ENCODE measurements around the gene SLC2A6.

SLC2A6 gene

GRCh38 chr9:133478851-133479711 lies at the start of gene SLC2A6:
TSS of gene SLC2A6 (minus strand) at chr9:133479099. CDS start at chr9:133479059, 40 bp downstream.
- DNase-seq (ENCODE audit: low read depth in 2 of 2, low spot score in 1 of 2): peak; percentile 59 to 65

GRCh38 chr9:133528001-133528875 lies 49.3 kb upstream of the SLC2A6 start:
- no peak for DNase-seq (ENCODE audit: low read depth in 2 of 2, low spot score in 1 of 2)

- no peak for DNase-seq (ENCODE audit: low read depth in 2 of 2, low spot score in 1 of 2)
These were observed 48.6 kb upstream of the SLC2A6 start for GRCh38 chr9:133527444-133527920.

DNA sequence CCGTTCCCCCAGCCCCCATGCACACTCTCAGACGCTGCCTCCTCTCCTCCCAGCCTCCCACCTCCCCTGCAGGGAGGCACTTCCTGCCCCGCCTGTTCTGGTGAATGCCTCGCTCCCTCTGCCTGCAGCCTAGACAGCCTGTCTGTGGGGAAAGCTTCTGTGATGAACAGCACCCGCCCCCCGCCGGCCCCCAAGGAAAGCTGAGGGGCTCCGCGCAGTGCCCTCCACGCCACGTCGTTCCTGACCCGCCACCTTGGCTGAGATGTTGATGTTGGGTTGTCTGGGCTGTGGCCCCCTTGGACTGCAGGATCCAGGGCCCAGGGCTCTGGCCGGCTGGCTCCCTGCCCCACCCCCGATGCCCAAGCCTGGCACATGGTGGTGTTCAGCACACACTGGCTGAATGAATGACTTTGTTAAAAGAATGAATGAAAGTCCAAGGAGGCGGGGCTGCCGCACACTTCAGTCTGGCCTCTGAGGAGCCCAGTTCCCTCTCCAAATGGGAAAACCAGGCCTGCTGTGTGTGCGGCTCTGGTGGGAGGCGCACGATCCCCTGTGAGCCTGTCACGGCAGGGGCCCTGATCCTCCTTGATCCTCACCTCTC lies 47.9 kb upstream of the SLC2A6 start:
- no peak for DNase-seq (ENCODE audit: low read depth in 2 of 2, low spot score in 1 of 2)

DNA sequence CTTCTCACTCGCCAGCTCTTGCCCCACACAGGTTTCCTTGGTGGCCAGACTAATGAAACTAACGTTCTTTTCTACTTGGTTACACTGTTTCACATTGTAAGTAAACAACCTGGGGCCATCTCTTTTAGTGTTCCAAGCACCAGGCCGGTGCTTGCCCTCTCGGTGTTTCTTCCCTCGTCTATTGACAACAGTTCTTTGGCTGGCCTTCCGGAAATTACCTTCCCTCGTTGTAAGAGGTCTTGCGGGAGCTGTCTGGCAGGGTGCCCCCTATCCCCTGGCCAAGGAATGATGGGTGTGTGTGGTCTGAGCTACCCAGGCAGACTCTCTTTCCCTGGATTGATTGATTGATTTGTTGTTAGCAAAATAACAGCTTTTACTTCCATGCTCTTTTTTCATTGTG lies 46.8 kb upstream of the SLC2A6 start:
- DNase-seq (ENCODE audit: low read depth in 2 of 2, low spot score in 1 of 2): no peak

GRCh38 chr9:133524679-133525228 lies 45.9 kb upstream of the SLC2A6 start, which contains the start of gene MYMK:
TSS of gene MYMK (minus strand) at chr9:133524959. CDS start at chr9:133524844, 115 bp downstream.
- DNase-seq (ENCODE audit: low read depth in 2 of 2, low spot score in 1 of 2): no peak

DNA sequence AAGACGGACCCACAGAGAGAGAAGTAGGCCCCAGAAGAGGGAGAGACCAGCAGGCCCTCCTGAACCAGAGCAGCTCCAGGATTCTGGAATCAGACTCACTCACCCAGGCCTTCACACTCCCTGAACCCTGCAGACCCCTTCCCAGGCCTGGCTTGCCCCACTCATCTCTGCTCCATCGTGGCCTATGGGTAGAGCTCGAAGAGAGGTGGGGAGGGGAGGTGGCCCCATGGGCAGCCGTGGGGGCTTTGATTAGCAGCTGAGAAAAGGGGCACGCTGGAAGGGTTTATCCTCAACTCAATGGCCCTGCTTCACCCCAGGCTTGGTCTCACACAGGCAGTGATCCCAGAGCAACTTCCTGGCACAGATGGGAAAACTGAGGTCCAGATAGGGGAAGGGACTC lies 45.2 kb upstream of the SLC2A6 start:
- DNase-seq (ENCODE audit: low read depth in 2 of 2, low spot score in 1 of 2): no peak

DNA sequence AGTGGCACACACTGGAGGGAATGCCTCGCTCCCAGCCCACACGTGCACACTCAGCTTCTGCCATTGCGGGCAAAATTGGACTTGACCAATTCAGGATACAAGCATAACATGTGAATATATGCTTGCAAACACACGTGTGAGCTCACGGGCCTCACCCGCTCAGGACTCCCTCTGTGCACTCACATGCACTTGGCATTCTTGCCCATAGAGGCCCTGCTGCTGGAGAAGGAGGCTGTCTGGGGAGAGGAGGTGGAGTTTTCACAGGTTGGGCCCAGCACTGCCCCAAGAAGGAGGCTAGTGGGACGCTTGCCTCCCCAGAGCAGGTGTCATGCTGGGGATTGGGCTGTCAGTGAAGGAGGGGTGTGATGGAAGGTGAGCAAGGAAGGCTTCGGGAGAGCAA lies 44.2 kb upstream of the SLC2A6 start:
- DNase-seq (ENCODE audit: low read depth in 2 of 2, low spot score in 1 of 2): no peak

DNA sequence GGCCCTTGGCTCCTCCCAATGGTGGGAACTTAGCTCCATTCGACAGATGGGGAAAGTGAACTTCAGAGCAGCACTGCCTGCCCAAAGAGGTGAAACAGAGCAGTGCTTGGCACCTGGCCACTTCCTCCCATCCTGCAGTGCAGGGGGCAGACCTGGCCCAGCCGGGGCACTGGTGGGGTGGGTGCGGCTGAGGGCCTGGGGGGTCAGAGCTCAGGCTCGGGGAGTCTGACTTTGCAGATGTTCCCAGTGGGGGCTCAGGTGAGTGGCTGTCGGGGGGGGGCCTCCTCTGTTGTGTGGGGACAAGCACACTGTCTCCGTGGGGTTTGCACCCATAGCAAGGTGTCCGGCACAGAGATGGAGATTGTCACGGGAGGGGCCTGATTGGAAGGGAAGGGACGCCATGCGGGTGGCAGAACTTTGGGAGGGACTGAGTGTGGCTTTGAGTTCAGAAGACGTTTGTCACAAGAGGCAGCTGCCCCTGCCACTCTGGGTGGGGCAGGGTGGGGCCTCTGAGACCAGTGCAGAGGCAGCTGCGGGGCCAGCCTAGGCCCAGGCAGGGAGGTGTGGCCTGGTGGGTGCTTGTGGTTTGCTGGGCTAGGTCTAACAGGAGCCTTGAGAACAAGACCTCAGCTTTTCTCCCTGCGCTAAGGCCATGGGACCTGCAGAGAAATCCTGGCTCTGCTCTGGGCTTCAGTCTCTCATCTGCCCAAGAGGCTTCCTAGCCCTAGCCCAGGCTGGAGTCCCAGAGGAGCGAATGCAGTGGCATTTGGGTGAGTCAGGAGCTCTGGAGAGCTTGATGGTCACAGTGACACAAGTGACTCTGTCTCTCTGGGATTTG lies 43.4 kb upstream of the SLC2A6 start:
- no peak for DNase-seq (ENCODE audit: low read depth in 2 of 2, low spot score in 1 of 2)

GRCh38 chr9:133521122-133522072 lies 42.5 kb upstream of the SLC2A6 start:
- DNase-seq (ENCODE audit: low read depth in 2 of 2, low spot score in 1 of 2): no peak

- DNase-seq (ENCODE audit: low read depth in 2 of 2, low spot score in 1 of 2): no peak
These were observed 41.4 kb upstream of the SLC2A6 start for GRCh38 chr9:133520121-133520835.

DNA sequence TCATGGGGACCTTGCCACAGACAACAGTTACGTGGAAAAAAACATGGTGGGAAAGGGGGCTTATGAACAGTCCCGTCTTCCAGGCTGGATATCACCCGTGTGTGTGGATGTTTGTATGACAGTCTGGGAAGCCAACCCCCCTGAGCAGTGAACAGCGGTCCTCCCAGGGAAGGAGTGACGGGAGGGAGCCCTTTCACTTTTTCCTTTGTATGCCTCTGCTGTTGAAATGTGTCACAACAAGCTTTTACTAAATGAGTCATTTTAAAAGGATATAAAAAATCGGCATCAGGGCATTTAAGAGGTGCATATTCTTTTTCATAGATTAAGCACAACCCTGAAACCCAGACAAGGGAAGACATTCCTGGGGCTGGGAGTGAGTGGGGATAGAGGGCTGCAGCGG lies 40.8 kb upstream of the SLC2A6 start:
- no peak for DNase-seq (ENCODE audit: low read depth in 2 of 2, low spot score in 1 of 2)

- no peak for DNase-seq (ENCODE audit: low read depth in 2 of 2, low spot score in 1 of 2)
These were observed 40.0 kb upstream of the SLC2A6 start for GRCh38 chr9:133518706-133519449.

DNA sequence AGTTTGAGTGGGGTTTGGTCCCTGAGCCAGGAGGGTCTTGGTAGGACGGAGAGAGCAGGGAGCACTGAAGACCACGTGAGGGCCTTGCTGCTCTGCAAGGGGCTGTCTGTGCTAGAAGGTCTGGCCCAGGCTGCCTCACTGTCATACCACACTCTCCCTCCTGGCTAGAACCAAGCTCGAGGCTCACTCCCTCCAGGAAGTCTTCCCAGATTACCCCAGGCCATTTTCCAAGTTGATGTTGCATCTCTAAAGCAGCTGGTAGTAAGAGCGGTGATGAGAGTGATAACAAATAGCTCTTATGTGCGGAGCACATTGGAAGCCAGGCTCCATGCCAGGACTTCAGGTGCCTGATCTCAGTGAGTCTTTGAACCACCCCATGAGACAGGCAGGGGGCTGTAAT lies 39.3 kb upstream of the SLC2A6 start:
- no peak for DNase-seq (ENCODE audit: low read depth in 2 of 2, low spot score in 1 of 2)

DNA sequence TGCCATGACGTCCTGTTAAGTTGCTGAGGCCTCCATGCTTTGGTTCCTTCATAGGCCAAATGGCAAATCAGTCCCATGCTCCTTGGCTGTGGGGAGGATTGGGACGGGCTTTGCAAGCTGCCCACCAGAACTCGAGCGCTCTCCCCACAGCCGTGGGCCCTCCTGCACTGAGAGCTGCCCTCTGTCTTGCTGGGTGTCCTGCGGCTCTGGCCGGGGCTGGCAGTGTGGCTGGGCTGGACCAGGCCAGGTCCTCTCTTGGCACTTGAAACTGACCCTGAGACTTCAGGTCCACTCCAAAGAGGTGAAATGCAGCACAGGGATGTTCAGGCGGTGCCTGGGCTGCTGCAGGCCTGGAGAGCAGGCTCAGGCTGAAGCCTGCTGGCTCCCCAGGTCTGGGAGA lies 38.8 kb upstream of the SLC2A6 start:
- DNase-seq (ENCODE audit: low read depth in 2 of 2, low spot score in 1 of 2): no peak

DNA sequence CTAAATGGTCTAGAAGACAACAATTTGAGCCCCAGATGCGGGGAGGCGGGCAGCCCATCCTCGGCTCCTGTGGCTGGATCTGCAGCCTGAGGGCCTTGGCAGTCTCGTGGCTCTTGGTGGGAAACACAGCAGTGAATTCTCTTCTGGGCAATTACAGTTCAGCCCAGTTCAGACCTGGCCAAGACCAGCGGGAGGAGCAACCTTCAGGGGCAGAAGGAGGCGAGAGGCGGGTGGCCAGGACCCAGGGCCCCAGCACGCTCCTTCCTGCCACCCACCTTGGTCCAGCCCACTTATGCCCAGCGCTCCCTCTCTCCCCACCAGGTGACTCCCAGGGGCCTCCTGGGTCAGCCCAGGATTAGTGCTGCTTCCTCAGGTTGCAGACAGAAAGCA lies 38.1 kb upstream of the SLC2A6 start:
- no peak for DNase-seq (ENCODE audit: low read depth in 2 of 2, low spot score in 1 of 2)

- DNase-seq (ENCODE audit: low read depth in 2 of 2, low spot score in 1 of 2): no peak
These were observed 37.5 kb upstream of the SLC2A6 start for GRCh38 chr9:133516256-133516960.

Data from stimulated activated CD8-positive, alpha-beta memory T cell treated with anti-CD3 and anti-CD28 coated beads, Interleukin-4, amount 100 ng/mL, for 1 hour (primary cell).